H1 (cell line): Measurements from ENCODE around the gene ARHGAP15.

Source experiments
- ATF3 ChIP-seq: IDR thresholded peaks from 2 replicates; pipeline ENCODE4 v1.6.1; 2011; ENCODE audit warnings: low read depth, mild to moderate bottlenecking, low read length; ENCODE audit not compliant: insufficient read depth
- BRCA1 ChIP-seq: IDR thresholded peaks from 2 replicates; pipeline ENCODE4 v1.6.1; 2012; ENCODE audit warnings: low read depth, low read length, improper control_type of control experiment
- CHD1 ChIP-seq: IDR thresholded peaks from 2 replicates; pipeline ENCODE4 v1.6.1; 2012; ENCODE audit warnings: low read depth, low read length, improper control_type of control experiment
- CTCF ChIP-seq, 3 experiments: IDR thresholded peaks; 1 replicate in 2 of 3; 2 replicates in 1 of 3; pipeline versions ENCODE4 v1.5.1 to v1.6.1; 2011; ENCODE audit warnings: low read length in 3 of 3, mild to moderate bottlenecking in 3 of 3, inconsistent platforms in 2 of 3, low read depth in 1 of 3, moderate library complexity in 1 of 3; ENCODE audit not compliant: insufficient read depth in 1 of 3; ENCODE audit errors: control extremely low read depth in 1 of 3
- GABPA ChIP-seq: IDR thresholded peaks from 2 replicates; pipeline ENCODE4 v1.6.1; 2011; ENCODE audit warnings: mild to moderate bottlenecking, low read length, moderate library complexity, borderline replicate concordance; ENCODE audit not compliant: insufficient read depth
- GTF2F1 ChIP-seq: IDR thresholded peaks from 2 replicates; pipeline ENCODE4 v1.6.1; 2012; ENCODE audit warnings: low read depth, low read length, improper control_type of control experiment, borderline replicate concordance
- HDAC2 ChIP-seq, 2 experiments: fragments of 300-600 bp in 1 of 2; sonication (generic) in 1 of 2; IDR thresholded peaks; 2 replicates each; pipeline ENCODE4 v1.6.1; 2011 to 2012; ENCODE audit warnings: low read depth in 2 of 2, low read length in 2 of 2, mild to moderate bottlenecking in 2 of 2, moderate library complexity in 2 of 2, borderline replicate concordance in 1 of 2, inconsistent platforms in 1 of 2
- JUN ChIP-seq: IDR thresholded peaks from 2 replicates; pipeline ENCODE4 v1.6.1; 2011; ENCODE audit warnings: low read depth, mild to moderate bottlenecking, improper control_type of control experiment, low read length
- KDM1A ChIP-seq: fragments of 200-600, 300-600 bp; sonication (generic); IDR thresholded peaks from 2 replicates; pipeline ENCODE4 v1.7.1; 2016; ENCODE audit warnings: mild to moderate bottlenecking, low read length, borderline replicate concordance
- MAX ChIP-seq: IDR thresholded peaks from 2 replicates; pipeline ENCODE4 v1.6.1; 2012; ENCODE audit warnings: inconsistent platforms
- RAD21 ChIP-seq, 2 experiments: IDR thresholded peaks in 1 of 2; conservative IDR thresholded peaks in 1 of 2; 2 replicates each; pipeline ENCODE4 v1.6.1; 2011; ENCODE audit warnings: low read depth in 2 of 2, low read length in 2 of 2, improper control_type of control experiment in 1 of 2, inconsistent platforms in 1 of 2, mild to moderate bottlenecking in 1 of 2, moderate library complexity in 1 of 2
- TAF7 ChIP-seq: optimal IDR thresholded peaks from 2 replicates; pipeline ENCODE3; 2011; ENCODE audit warnings: low read depth, mild to moderate bottlenecking, inconsistent platforms, low read length, moderate library complexity, borderline replicate concordance
- ZNF274 ChIP-seq: IDR thresholded peaks from 2 replicates; pipeline ENCODE4 v1.7.0; 2012; ENCODE audit warnings: low read length, borderline replicate concordance; ENCODE audit errors: extremely low read depth

- TF ChIP-seq KDM1A: no peak
- TF ChIP-seq HDAC2 (IDR thresholded peaks at IDR 0.05; ENCODE audit: borderline replicate concordance in 1 of 2, low read depth in 2 of 2, low read length in 2 of 2): no peak
- no peak for TF ChIP-seq ZNF274
- TF ChIP-seq RAD21 (IDR thresholded peaks at IDR 0.05 in 1 of 2, conservative IDR thresholded peaks at IDR 0.05 in 1 of 2; ENCODE audit: low read depth in 2 of 2, low read length in 2 of 2): no peak
- TF ChIP-seq ATF3: no peak
- no peak for TF ChIP-seq CHD1
- TF ChIP-seq TAF7: no peak
- no peak for TF ChIP-seq GTF2F1
- no peak for TF ChIP-seq JUN
- no peak for TF ChIP-seq CTCF (IDR thresholded peaks at IDR 0.05; ENCODE audit: control extremely low read depth in 1 of 3, insufficient read depth in 1 of 3, low read depth in 1 of 3, low read length in 3 of 3)
- TF ChIP-seq GABPA: no peak
- TF ChIP-seq MAX: no peak
- TF ChIP-seq BRCA1: no peak
Observed at GRCh38 chr2:143394062-143394461, 264.8 kb downstream of the ARHGAP15 start.
